Activated CD4-positive, CD25-positive, alpha-beta regulatory T cell treated with anti-CD3 and anti-CD28 coated beads, Interleukin-2, amount 50 U/mL, for 16 hours (primary cell): Measurements from ENCODE around the gene CLDN11.

Experiments used
- DNase-seq: peaks from one replicate; pipeline ENCODE4 v3.0.0-alpha.2; 2020; ENCODE audit warnings: low read depth, low spot score

CLDN11 gene

GRCh38 chr3:170418422-170419398 lies at the start of gene CLDN11:
CLDN11 (plus strand) TSS chr3:170418868; CDS start chr3:170419067, 199 bp downstream.
- no peak for DNase-seq

DNA sequence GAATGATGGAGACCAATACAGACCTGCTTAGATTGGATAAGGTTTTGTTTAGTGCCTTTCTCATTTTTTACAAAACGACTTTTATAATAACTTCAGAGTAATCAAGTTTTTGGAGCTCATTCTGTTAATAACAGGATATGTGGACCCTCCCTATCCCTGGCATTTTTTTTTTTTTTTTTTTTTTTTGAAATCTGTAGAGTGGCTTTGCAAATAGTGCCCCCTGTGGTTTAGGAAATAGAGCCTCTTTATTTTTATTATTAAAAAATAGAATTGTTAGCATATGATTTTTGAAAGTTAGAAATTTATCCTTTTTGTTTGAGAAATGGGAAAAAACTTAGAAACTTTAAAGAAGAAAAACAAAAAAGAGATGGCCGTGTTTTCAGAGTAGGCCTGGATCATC lies 49.7 kb upstream of the CLDN11 start:
- no peak for DNase-seq

DNA sequence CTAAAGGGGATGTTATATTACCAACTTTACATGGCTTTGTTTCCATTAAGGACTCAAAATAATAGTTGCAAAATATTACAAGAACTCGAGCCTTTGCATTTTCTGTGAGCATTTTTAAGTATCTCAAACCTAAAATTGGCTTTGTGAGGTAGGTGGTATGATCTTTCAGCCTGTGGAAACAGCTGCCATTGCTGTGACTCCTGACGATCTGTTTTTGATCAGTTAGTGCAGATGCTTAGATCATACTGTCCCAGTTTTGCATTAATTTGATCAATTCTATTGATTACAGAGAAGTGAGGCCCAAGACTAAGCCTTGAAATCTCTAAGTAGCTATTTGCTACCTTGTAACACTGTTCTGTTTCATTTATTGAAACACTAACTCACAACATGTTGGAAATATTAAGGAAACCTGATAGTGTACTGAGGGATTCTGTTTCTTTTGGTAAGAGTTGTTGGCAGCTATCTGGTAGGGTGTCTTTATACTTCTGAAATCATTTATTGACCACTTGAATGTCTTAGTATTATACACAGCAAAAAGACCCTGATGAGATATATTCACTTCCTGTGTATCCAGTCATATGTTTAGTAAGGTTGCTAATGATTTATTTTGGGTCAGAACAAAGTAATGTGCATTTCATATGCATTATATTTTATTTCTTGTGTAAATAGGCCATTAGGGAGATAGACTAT lies 46.3 kb upstream of the CLDN11 start:
- no peak for DNase-seq

DNA sequence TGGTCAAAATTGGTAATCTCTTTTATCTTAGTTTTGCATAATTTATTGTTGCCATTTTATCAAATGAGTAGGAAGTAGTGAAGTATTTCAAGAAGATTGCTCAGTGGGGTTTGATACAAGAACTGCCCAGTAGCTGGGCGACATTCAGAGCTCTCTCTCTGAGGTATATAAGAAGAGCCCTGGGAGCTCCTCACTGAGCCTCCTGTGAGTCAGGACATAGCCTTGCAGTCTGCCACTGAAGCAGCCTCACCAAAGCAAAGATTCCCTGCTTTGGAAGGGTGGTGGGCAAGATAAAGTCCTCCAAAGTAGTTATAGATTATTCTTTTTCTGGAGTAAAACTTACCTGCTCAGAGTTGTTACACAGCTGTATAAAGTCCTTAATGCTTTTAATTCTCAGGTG lies 35.1 kb upstream of the CLDN11 start:
- no peak for DNase-seq

DNA sequence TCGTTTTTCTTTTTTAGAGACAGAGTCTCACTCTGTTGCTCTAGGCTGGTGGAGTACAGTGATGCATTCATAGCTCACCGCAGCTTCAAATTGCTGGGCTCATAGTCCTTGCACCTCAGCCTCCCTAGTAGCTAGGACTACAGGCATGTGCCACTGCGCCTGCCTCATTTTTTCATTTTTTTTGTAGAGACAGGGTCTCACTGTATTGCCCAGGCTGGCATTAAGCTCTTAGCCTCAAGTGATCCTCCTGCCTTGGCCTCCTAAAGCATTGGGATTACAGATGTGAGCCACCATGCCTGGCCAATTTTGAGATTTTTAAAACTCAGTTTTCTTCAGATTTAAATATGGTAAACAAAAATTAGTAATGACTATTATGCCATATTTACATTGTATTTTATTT lies 32.2 kb upstream of the CLDN11 start:
- no peak for DNase-seq

- no peak for DNase-seq
Observed at GRCh38 chr3:170387950-170388349, 30.7 kb upstream of the CLDN11 start.

GRCh38 chr3:170391108-170391507 lies 27.6 kb upstream of the CLDN11 start:
- DNase-seq: no peak

- DNase-seq: no peak
Observed at GRCh38 chr3:170397685-170398084, 21.0 kb upstream of the CLDN11 start.

GRCh38 chr3:170405101-170405500 lies 13.6 kb upstream of the CLDN11 start:
- DNase-seq: no peak

DNA sequence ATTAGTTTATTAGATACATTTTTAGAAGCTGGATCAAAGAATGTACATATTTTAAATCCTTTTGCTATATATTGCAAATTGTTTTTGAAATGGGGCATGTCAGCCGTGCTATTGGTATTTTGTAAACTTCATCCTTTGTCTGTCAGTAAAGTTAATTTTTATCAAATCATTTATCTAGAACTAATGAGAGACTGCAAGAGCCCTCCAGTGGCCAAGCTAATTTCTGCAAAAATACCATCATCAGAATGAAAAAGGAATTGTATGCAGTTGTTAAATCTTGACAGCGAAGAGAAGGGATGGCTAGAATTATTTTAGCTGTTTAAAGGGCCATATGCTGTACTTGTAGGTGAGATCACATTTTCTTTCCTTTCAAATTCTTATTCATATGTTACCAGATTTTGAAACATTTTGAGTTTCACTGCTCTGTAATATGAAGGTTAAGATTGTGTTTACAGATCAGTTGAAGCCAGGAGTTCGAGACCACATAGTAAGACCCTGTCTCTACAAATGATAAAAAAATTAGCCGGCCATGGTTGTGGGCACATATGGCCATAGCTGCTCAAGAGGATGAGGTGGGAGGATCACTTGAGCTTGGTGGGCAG lies 8.1 kb upstream of the CLDN11 start:
- DNase-seq: no peak

GRCh38 chr3:170413291-170413690 lies 5.4 kb upstream of the CLDN11 start:
- no peak for DNase-seq

DNA sequence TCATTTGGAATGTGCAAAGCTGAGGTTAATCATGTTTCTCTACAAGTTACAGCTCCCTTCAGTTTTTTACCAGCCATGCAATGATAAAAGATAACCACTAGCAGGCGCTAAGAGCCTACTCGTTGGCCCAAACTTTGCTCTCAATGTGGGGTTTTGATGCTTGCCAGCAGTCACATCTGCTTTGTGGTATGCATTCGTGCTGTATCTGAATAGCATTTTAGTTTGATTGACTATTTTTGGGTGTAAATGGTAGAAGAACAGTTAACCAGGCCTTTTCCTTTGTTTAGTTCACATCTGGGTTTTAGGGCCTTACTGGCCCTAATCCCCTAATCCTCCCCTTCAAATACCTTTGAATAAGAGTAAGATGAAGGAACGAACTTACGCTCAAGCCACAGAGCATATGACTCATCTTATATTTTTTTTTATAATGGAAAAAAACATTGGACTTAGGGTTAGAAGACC lies 4.4 kb upstream of the CLDN11 start:
- no peak for DNase-seq

DNA sequence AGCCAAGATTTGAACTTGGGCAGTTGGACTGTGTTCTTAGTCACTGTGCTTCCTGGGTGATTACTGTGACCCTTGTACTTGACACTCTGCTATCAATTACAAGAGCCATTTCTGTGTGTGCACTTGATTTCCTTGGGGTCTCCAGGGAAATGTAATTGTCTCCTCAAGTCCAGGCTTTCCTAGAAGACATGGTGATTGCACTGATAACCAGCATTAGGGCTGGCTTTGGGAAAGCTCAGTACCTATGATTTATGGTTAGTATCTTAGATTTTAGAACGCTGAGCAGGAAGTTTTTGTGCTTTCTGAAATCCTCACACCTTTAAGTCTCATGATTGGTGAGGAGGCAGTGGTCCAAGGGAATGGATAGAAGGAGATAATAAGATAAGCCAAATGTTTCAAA lies 1.6 kb upstream of the CLDN11 start:
- DNase-seq: no peak

DNA sequence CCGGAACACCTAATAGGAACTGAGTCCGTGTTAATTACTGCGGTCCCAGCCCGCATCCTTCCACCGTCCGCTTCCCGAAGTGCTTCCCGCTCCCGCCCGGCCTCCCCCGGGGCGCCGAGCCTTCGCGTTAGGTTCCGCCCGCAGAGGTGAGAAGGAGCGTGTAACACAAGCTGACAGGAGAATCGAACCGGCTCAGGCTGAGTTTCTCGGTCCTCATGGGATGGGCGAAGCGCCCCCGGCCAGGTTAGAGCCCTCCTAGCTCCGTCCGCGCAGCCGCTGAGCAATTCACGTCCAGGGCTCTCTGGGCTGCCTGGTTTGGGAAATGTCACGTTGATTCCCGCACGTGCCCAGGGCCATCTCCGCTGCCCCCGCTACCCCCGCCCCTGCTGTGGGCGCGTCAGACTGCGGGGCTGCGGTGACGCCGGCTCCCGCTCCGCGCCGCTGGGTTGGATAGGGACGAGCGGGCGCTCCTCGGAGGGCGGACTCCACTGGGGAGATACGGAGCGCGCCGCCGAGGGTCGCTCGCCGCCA lies 954 bp downstream of the CLDN11 start:
- no peak for DNase-seq

GRCh38 chr3:170420307-170420821 lies 1.7 kb downstream of the CLDN11 start:
- DNase-seq: no peak

DNA sequence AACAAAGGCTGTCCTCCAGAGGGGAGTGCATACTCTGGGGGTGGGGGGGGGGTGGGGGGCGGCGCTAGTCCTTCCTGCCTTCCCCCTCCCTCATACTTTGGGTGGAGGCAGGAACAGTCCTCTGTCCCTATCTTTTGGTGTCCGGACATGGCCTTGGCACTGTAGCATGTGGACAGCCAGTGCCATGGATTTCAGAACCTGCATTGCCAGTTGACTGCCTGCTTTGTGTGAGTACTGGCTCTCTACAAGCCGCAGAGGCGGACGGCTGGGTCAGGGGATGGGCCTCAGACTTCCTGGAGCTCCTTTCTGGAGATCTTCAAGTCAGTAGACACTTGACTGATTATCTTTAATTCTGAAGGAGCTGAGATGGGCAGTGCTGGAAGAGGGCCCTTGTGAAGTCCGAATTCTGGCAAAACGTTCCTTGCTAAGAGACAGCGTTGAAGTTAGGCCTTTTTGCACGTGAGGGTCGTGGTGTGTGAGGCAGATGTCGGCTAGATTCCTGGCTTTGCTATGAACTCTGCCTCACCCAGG lies 2.5 kb downstream of the CLDN11 start:
- DNase-seq: no peak

DNA sequence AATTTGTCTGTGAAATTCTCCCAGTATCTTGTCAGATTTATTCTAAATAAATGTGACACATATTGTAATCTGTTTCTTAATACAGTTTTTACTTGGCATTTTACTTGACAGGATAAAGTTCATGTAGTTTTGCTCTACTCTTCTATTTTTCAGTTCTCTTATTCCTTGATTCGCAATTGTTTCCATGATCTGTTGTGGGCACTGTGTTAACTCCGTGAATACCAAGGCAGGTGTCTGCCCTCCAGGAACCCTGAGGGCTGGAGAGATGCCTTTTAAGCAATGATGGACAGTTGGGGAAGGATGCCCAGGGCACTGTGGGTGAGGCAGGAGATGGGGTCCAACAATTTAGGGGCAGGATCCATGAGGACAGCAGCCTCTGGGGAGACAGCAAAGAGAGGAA lies 3.1 kb downstream of the CLDN11 start:
- DNase-seq: no peak

DNA sequence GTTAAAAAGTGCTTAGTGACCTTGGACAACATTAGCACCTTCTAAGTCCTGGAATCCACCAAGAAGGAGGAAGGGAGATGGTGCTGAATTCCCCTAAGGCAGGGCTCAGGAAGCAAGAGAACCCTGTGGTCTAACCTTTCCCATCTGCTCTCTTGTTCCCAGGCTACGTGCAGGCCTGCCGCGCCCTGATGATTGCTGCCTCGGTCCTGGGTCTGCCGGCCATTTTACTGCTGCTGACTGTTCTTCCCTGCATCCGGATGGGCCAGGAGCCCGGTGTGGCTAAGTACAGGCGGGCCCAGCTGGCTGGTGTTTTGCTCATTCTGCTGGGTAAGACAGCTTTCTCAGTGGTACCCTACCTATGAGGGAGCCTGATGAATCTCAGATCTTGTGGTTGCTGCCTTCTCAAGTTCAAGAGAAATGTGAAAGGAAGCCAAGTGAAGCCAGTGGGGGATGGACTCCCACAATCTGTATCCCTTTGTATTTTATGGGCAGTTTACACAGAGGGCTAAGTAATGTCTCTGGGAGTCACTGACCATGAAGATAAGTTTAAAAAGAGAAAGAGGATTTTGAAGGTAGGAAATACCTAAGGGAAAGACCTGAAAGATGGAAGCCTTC lies 4.4 kb downstream of the CLDN11 start:
- DNase-seq: no peak

DNA sequence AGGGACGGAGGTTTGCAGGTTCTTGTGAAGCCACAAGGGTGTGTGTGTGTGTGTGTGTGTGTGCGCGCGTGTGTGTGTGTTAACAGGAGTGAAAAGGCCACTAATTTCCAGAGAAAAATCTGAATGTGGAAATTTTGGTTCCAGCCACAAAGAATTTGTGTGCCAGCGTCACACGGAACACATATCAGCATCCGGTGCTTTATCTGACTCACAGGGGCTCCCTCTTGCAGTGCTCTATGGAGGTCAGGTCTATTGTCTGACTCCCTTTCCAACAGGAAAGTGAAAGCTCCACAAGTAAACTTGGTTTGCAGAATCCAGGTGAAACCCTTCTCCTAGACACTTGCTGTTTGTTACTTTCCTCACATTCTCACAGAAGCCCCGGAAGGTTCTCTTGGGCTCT lies 6.2 kb downstream of the CLDN11 start:
- DNase-seq: no peak

DNA sequence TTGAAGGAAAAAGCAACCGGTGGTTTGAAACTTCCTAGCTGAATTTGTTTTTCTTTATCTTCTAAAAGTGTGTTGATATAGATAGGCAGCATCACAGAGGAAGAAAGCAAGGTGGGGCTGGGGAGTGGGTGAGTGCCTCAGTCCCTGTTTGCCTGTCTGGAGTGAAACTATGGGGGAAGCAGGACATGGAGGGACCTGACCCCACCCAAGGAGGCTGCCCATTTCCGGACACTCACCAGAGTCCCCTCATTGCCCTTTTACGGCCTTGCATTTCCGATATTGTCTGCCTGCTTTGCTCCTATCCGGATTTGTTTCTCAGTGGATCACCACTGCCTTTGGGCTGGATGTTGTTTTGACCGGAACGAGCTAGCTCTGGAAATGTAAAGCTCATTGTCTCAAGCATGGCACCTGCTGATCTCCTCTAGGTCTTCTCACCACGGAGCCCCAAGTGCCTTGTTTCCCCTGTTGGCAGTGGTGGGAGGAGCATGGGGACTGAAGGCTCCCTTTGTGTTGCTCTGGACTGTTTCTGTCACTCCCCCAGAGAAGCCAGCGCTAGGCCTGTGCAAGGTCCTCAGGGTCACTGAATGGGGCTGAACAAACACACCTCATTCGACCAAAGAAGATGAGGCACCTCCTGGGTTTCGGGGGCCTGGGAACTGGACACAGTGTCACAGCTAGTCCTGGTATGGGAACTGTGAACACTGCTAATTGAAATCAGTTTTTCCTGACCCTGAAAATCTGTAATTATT lies 7.0 kb downstream of the CLDN11 start:
- no peak for DNase-seq
